GM12892 (cell line): Measurements from ENCODE around the gene SAYSD1.

ENCODE experiments used
- POLR2A ChIP-seq: IDR thresholded peaks from 2 replicates; pipeline ENCODE4 v1.6.1; 2011; ENCODE audit warnings: low read depth, low read length, control low read depth
- POLR2AphosphoS5 ChIP-seq: IDR thresholded peaks from 2 replicates; pipeline ENCODE4 v1.6.1; 2011; ENCODE audit warnings: low read depth, low read length, control low read depth

DNA sequence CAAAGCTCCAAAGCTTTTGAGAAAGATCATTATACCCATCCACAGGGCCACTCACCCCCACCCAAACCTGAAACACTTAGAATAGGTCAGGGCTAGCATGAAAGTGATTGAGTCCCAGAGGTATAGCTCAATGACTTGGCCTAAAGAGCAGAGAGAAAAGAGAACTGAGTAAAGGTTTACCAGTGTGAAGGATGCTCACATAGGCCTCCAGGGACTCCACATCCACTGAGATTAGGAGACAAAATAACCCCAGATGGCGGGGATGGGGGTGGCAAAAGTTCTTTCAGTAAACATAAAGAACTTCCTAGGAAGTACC, 12.2 kb downstream of the SAYSD1 start:
- TF ChIP-seq POLR2A, result no peak
- TF ChIP-seq POLR2AphosphoS5, result no peak
